Tibial artery (tissue), 4 donors: ENCODE measurements around the gene CLEC3A.
"Not testable (repeated sequence)": the region's sequence is repeated elsewhere in the genome, so short reads cannot be mapped to it uniquely, and the experiment has no call there.

Source experiments
- DNase-seq, 2 donors: peaks; one replicate each; pipeline ENCODE4 v3.0.0-alpha.2; 2019
- H3K27ac ChIP-seq, 2 donors: fragments of 200-600 bp; sonication (generic) in 1 of 2; 1 replicate in 1 of 2; 2 replicates in 1 of 2; pipeline ENCODE4 v1.5.1; 2018 to 2019; ENCODE audit warnings: mild to moderate bottlenecking in 1 of 2
- H3K27me3 ChIP-seq, 2 donors: fragments of 200-600 bp; sonication (generic) in 1 of 2; one replicate each; pipeline versions ENCODE4 v1.5.1 to v1.6.0; 2016 to 2019
- H3K36me3 ChIP-seq, 3 donors: fragments of 200-600 bp; sonication (generic) in 2 of 3; one replicate each; pipeline ENCODE4 v1.5.1; 2016 to 2019; ENCODE audit warnings: mild to moderate bottlenecking in 2 of 3
- H3K4me1 ChIP-seq, 4 donors: fragments of 200-600 bp; sonication (generic) in 2 of 4; 1 replicate in 3 of 4; 2 replicates in 1 of 4; pipeline ENCODE4 v1.5.1; 2016 to 2019
- H3K4me3 ChIP-seq, 2 donors: fragments of 200-600 bp; sonication (generic) in 1 of 2; 1 replicate in 1 of 2; 2 replicates in 1 of 2; pipeline ENCODE4 v1.5.1; 2018 to 2019; ENCODE audit warnings: mild to moderate bottlenecking in 2 of 2
- H3K9me3 ChIP-seq, 3 donors: fragments of 200-600 bp; sonication (generic) in 1 of 3; one replicate each; pipeline ENCODE4 v1.5.1; 2016 to 2019
- intact Hi-C: fragments of 100-400 bp; cut with DNase I; formaldehyde crosslinking; loops from one replicate; pipeline ENCODE4 v1.15.0; 2023; ENCODE audit warnings: low total_unique reads
- TF ChIP-seq, protein P1 (sequence below), 2 experiments: fragments of 200-600 bp in 1 of 2; fragments of 450-650 bp in 1 of 2; IDR thresholded peaks; one replicate each; pipeline ENCODE4 v1.5.1; 2017 to 2019; ENCODE audit warnings: antibody characterized with exemption in 2 of 2, mild to moderate bottlenecking in 1 of 2, moderate library complexity in 1 of 2

Gene CLEC3A

DNA sequence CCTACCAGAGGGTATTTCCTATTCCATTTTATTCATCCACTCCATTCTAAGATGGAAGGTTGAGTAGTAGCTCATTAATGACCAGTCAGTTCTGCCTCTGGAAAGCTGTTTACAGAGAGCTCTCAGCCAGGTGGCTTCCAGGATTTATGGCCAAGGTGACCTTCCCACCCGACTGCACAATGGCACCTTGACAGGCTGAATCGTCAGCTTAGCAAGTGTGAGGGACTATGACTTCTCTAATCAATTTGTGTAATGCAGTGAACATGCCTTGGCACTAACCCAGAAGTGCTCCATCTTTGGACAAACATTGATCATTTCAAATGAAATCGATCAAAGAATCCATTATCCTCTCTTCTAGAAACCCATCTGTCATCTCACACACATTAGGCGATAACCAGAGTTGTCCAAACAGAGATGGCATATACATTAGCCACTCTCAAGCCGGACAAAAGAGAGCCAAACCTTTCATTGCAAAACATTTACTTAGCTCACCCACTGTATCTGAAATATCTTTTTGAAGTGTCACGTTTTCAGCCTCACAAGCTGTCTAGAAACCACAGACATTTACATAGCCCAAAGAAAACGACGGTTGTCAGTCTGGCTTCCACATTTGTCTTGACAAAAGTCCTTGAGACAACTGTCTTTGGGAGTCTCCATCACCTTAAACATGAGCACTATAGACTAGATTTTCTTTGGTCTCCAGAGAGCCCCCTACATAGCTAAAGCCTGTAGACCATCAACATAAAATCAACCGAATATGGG, 35.6 kb downstream of the CLEC3A start:
- H3K9me3 ChIP-seq = no peaks in the 10 kb centered on the region
- TF ChIP-seq, protein P1, sequence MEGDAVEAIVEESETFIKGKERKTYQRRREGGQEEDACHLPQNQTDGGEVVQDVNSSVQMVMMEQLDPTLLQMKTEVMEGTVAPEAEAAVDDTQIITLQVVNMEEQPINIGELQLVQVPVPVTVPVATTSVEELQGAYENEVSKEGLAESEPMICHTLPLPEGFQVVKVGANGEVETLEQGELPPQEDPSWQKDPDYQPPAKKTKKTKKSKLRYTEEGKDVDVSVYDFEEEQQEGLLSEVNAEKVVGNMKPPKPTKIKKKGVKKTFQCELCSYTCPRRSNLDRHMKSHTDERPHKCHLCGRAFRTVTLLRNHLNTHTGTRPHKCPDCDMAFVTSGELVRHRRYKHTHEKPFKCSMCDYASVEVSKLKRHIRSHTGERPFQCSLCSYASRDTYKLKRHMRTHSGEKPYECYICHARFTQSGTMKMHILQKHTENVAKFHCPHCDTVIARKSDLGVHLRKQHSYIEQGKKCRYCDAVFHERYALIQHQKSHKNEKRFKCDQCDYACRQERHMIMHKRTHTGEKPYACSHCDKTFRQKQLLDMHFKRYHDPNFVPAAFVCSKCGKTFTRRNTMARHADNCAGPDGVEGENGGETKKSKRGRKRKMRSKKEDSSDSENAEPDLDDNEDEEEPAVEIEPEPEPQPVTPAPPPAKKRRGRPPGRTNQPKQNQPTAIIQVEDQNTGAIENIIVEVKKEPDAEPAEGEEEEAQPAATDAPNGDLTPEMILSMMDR (IDR thresholded peaks at IDR 0.05) = no peak
- intact Hi-C loops = no loop called here

DNA sequence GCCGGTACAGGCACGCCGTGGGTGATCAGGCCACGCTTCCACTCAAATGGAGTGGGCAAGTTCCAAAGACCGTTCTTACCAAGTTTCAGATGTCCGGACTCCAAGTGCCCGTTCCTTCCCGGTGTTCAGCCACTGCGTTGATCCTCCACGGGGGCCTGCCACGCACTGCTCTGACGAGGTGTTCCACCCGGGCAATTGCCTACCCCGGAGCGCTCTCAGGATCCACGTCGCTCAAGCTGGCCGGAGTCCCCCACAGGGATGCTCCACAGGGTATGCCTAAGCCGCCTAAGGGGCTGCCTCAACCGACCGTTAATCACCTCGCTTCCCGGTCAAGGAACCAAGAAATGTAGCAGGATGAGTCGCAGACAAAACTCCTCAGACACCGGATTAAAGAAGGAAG, 37.5 kb downstream of the CLEC3A start:
- H3K27ac ChIP-seq, H3K4me1 ChIP-seq, H3K36me3 ChIP-seq, H3K9me3 ChIP-seq, H3K4me3 ChIP-seq, DNase-seq, H3K27me3 ChIP-seq, intact Hi-C loops: not testable (repeated sequence)

More for the DNA sequence above, 35.6 kb downstream of the CLEC3A start:
- Histone ChIP-seq H3K36me3 (no peaks in the 10 kb centered on the region), H3K27ac (no peak overlapping the region), H3K4me3 (no peak overlapping the region), H3K4me1 (peaks cover 0 to 3% (median 0%) of the 10 kb centered on the region in 4 donors), H3K27me3 (no peaks in the 10 kb centered on the region)
- DNase-seq = no peak

DNA sequence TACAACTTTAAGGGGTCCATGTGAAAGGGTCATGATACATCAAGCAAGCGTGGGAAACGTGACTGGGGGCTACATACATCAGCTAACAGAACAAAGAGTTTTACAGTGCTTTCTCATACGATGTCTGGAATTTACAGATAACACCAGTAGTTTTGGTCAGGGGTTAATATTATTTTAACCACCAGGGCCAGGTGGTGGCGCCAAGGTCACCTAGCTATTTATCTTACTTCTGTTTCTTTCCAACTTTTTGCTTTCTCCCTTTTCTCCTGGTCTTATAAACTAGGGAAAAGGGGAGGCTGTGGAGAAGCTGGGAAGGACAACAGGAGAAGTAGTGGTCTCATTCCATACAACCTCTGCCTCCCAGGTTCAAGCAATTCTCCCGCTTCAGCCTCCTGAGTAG, 37.9 kb downstream of the CLEC3A start:
- Histone ChIP-seq H3K36me3 (no peaks in the 10 kb centered on the region), H3K4me1 (peaks cover 0 to 3% (median 1%) of the 10 kb centered on the region in 4 donors), H3K9me3 (no peaks in the 10 kb centered on the region), H3K4me3 (no peak overlapping the region), H3K27ac (no peak overlapping the region), H3K27me3 (no peaks in the 10 kb centered on the region)
- DNase-seq = no peak
- TF ChIP-seq, protein P1 (IDR thresholded peaks at IDR 0.05) = no peak
- intact Hi-C loops = no loop called here

DNA sequence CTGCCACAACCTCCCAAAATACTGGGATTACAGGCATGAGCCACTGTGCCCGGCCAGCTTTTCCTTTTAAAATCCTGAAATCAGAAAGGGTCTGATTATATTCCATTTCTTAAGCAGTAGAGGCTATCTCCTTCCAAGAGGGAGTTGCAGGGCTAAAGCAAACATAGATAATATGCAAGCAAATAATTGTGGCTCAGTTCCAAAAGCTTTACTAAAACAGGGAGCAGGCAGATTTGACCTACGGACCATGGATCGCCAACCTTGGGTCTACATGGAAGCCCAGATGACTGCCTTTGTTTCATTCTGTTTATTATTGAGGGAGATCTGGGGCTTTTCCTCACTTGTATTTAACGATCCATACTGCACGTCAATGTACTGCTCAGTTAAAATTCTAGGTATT, 38.5 kb downstream of the CLEC3A start:
- peaks cover 0 to 8% (median 1%) of the 10 kb centered on the region in 4 donors for H3K4me1 ChIP-seq
- TF ChIP-seq, protein P1 (IDR thresholded peaks at IDR 0.05) = no peak
- no peaks in the 10 kb centered on the region for H3K27me3 ChIP-seq
- no peaks in the 10 kb centered on the region for H3K36me3 ChIP-seq
- H3K9me3 ChIP-seq = no peaks in the 10 kb centered on the region
- no peak overlapping the region for H3K27ac ChIP-seq
- no peak overlapping the region for H3K4me3 ChIP-seq
- intact Hi-C loops = no loop called here
- DNase-seq = no peak

DNA sequence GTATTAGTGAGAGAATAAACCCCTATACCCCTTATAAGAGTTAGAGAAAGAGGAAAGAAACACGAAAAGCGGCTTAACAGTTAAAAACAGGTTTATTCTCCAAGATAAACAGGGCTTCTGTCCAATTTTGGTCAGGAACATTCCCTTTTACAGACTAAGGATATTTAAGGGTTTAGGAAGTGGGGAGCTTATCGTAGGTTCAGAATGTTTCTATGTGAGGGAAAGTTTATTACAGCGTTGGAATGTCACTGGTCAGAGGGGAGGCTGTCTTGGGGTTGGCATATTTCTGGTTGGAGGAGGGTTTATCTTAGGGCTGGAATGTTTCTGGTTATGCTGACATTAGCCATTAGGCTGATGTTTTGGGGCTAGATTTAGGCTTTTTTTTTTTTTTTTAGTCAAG, 43.0 kb downstream of the CLEC3A start:
- intact Hi-C loops = no loop called here
- Histone ChIP-seq H3K9me3 (no peaks in the 10 kb centered on the region), H3K4me3 (no peak overlapping the region), H3K27ac (no peak overlapping the region), H3K27me3 (no peaks in the 10 kb centered on the region), H3K4me1 (peaks cover 0 to 10% (median 3%) of the 10 kb centered on the region in 4 donors), H3K36me3 (no peaks in the 10 kb centered on the region)
- TF ChIP-seq, protein P1 (IDR thresholded peaks at IDR 0.05) = no peak
- no peak for DNase-seq

DNA sequence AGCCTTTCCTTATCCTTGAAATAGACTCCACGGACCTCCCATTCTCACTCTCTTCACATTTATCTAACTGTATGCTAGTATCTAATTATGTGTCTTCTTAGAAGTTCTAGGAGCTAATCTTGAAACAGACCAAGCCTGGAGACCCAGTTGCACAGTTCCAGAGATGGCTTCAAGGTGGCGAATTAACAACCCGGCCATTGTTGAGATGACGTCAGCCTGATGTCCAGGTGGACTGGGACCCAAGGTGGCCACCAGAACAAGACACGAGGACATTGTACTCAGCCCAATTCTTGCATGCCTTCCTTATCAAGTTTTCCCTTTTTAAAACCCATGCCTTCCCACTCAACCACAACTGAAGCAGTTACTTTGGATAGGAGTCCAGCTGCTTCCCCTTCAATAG, 47.6 kb downstream of the CLEC3A start:
- TF ChIP-seq, protein P1 (IDR thresholded peaks at IDR 0.05) = no peak
- Histone ChIP-seq H3K27ac (no peak overlapping the region), H3K4me3 (no peak overlapping the region), H3K9me3 (no peaks in the 10 kb centered on the region), H3K27me3 (no peaks in the 10 kb centered on the region), H3K36me3 (no peaks in the 10 kb centered on the region), H3K4me1 (peaks cover 0 to 10% (median 1%) of the 10 kb centered on the region in 4 donors)
- intact Hi-C loops = no loop called here
- DNase-seq = no peak
